Hepatocyte (in vitro differentiated cells): ENCODE measurements around the gene PRRC2A.

Experiments
- EZH2 ChIP-seq: fragments of 200-600 bp; sonication (generic); IDR thresholded peaks from 2 replicates; pipeline ENCODE4 v1.6.1; 2016; ENCODE audit warnings: antibody characterized with exemption, mild to moderate bottlenecking, borderline replicate concordance
- TF ChIP-seq, protein P1 (sequence below): fragments of 200-600 bp; sonication (generic); IDR thresholded peaks from 2 replicates; pipeline ENCODE4 v1.5.1; 2016; ENCODE audit warnings: antibody characterized with exemption, mild to moderate bottlenecking; ENCODE audit not compliant: poor library complexity

- TF ChIP-seq, protein P1, sequence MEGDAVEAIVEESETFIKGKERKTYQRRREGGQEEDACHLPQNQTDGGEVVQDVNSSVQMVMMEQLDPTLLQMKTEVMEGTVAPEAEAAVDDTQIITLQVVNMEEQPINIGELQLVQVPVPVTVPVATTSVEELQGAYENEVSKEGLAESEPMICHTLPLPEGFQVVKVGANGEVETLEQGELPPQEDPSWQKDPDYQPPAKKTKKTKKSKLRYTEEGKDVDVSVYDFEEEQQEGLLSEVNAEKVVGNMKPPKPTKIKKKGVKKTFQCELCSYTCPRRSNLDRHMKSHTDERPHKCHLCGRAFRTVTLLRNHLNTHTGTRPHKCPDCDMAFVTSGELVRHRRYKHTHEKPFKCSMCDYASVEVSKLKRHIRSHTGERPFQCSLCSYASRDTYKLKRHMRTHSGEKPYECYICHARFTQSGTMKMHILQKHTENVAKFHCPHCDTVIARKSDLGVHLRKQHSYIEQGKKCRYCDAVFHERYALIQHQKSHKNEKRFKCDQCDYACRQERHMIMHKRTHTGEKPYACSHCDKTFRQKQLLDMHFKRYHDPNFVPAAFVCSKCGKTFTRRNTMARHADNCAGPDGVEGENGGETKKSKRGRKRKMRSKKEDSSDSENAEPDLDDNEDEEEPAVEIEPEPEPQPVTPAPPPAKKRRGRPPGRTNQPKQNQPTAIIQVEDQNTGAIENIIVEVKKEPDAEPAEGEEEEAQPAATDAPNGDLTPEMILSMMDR, result no peak
- TF ChIP-seq EZH2, result no peak
These were observed 6.4 kb downstream of the PRRC2A start for GRCh38 chr6:31626952-31627351.
